ENCODE data around the gene WNT3.

The WNT3 gene

GRCh38 chr17:46811978-46812583 lies 6.4 kb downstream of the WNT3 start:
- no peak for TF ChIP-seq CTCF (IDR thresholded peaks at IDR 0.05; ENCODE audit: low read depth, low read length)
- in situ Hi-C loops (cut with HindIII; ENCODE audit: low sequenced_read_pairs) = no loop called here
- peak; percentile 54 for DNase-seq (ENCODE audit: low read depth, low spot score)

GRCh38 chr17:46810837-46811236 lies 7.7 kb downstream of the WNT3 start:
- DNase-seq (ENCODE audit: low read depth, low spot score) = no peak
- TF ChIP-seq CTCF (IDR thresholded peaks at IDR 0.05; ENCODE audit: low read depth, low read length) = no peak
- in situ Hi-C loops (cut with HindIII; ENCODE audit: low sequenced_read_pairs) = no loop called here
- H3K4me3 ChIP-seq (ENCODE audit: low read depth, low read length) = no peak overlapping the region

More at GRCh38 chr17:46811978-46812583, 6.4 kb downstream of the WNT3 start:
- H3K4me3 ChIP-seq (ENCODE audit: low read depth, low read length) = no peak overlapping the region

GRCh38 chr17:46809110-46809571 lies 9.4 kb downstream of the WNT3 start:
- DNase-seq (ENCODE audit: low read depth, low spot score) = no peak
- H3K4me3 ChIP-seq (ENCODE audit: low read depth, low read length) = no peak overlapping the region
- in situ Hi-C loops (cut with HindIII; ENCODE audit: low sequenced_read_pairs) = no loop called here
- TF ChIP-seq CTCF (IDR thresholded peaks at IDR 0.05; ENCODE audit: low read depth, low read length) = no peak

- H3K4me3 ChIP-seq (ENCODE audit: low read depth, low read length) = no peak overlapping the region
- in situ Hi-C loops (cut with HindIII; ENCODE audit: low sequenced_read_pairs) = no loop called here
- TF ChIP-seq CTCF (IDR thresholded peaks at IDR 0.05; ENCODE audit: low read depth, low read length) = no peak
- no peak for DNase-seq (ENCODE audit: low read depth, low spot score)
Observed at GRCh38 chr17:46805771-46806170, 12.7 kb downstream of the WNT3 start.

GRCh38 chr17:46803544-46803943 lies 14.9 kb downstream of the WNT3 start:
- H3K4me3 ChIP-seq (ENCODE audit: low read depth, low read length) = no peak overlapping the region
- TF ChIP-seq CTCF (IDR thresholded peaks at IDR 0.05; ENCODE audit: low read depth, low read length) = no peak
- no peak for DNase-seq (ENCODE audit: low read depth, low spot score)
- in situ Hi-C loops (cut with HindIII; ENCODE audit: low sequenced_read_pairs) = no loop called here

GRCh38 chr17:46802800-46803199 lies 15.7 kb downstream of the WNT3 start:
- DNase-seq (ENCODE audit: low read depth, low spot score) = no peak
- in situ Hi-C loops (cut with HindIII; ENCODE audit: low sequenced_read_pairs) = no loop called here
- no peak overlapping the region for H3K4me3 ChIP-seq (ENCODE audit: low read depth, low read length)
- no peak for TF ChIP-seq CTCF (IDR thresholded peaks at IDR 0.05; ENCODE audit: low read depth, low read length)
